GM08714 (cell line): ENCODE measurements around the gene SWAP70.
"Not testable (repeated sequence)": the region's sequence is repeated elsewhere in the genome, so short reads cannot be mapped to it uniquely, and the experiment has no call there.

ENCODE experiments used
- H3K4me3 ChIP-seq: fragments of 200-500 bp; sonication (Bioruptor generic); 2 replicates; pipeline ENCODE4 v1.5.1; 2014; ENCODE audit warnings: mild to moderate bottlenecking, low read length, inconsistent platforms
- ZNF274 ChIP-seq: IDR thresholded peaks from 2 replicates; pipeline ENCODE4 v1.6.1; 2012; ENCODE audit warnings: mild to moderate bottlenecking, low read depth, low read length

The SWAP70 gene

DNA sequence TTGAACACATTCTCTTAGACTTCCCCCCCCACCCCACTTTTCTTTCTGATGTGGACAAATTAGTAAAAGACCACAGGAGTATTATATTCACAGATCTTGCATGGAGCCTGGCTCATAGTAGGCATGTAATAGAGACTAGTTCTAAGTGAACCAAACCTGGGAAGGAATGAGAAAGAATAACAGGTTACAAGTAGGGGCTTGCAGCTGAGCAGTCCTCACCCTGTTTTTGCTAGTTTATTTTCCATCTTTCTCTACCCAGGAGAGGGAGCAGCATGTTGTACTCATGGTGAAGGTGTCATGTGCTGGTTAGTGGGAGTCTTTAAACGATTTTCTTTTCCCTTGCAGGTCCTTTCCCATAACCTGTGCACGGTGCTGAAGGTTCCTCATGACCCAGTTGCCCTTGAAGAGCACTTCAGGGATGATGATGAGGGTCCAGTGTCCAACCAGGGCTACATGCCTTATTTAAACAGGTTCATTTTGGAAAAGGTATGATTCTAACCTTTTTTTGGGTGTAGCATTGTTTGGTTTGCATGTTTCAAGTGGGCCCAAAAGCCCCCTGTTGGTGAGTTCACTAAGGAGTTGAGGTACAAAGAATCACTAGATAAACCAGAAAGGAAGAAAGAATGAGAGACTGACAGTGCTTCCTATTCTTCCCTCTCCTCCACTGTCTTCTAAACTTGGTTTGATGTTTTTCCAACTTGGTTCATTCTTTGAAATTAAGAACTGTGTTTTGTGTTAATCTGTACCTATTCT is 30.1 kb downstream of the SWAP70 start:
- TF ChIP-seq ZNF274 = no peak
- H3K4me3 ChIP-seq = no peak overlapping the region

GRCh38 chr11:9695228-9695627 is 31.4 kb downstream of the SWAP70 start:
- H3K4me3 ChIP-seq = not testable (repeated sequence)

GRCh38 chr11:9697766-9698165 is 33.9 kb downstream of the SWAP70 start:
- no peak for TF ChIP-seq ZNF274
- no peak overlapping the region for H3K4me3 ChIP-seq

DNA sequence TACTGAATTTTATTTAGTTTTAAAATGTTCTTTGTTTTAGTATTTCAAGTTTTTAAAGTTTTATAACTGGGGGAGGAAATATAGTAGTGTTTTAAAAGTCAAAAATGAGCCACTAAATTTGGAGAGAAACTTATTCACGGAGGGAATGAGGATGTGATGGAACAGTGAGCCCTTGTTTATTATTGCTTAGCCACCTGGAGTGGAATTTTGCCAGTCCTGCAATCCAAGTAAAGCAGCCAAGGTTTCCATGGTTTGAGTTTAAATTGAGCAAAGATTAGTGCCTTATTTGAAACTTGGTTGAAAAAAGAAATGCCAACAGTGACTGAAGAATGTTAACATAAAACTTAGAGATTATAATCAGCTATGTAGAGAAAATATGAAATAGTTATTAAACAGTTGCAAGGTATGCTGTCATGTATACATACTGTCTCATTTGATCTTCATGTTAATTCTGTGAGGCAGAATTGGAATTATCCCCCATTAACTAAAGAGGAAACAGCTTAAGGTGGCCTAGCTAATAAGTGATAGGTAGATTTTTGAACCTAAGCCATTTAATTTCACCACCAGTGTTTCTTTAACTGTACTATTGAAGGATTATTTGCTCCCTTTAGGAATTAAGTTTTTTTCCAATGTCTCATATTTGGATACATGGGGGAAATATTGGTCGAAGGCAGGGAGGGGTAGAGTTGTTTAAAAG is 36.4 kb downstream of the SWAP70 start:
- no peak overlapping the region for H3K4me3 ChIP-seq
- TF ChIP-seq ZNF274 = no peak

GRCh38 chr11:9701799-9702198 is 37.9 kb downstream of the SWAP70 start:
- TF ChIP-seq ZNF274 = no peak
- no peak overlapping the region for H3K4me3 ChIP-seq

DNA sequence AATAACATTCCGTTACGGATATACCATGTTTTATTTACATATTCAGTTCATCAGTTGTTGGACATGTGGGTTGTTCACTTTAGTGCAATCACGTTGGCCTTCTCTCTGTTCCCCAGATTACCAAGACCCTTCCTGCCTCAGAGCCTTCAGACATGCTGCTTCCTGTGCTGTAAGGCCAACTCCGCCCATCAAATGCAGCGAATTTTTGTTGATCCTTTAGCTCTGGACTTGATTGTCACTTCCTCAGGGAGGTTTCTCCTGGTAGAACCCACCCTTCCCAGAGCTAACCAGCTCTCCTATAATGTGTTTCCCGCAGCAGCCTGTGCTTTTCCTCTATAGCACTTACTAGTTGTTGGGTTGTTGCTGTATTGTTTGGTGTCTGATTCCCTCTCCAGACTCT is 39.4 kb downstream of the SWAP70 start:
- TF ChIP-seq ZNF274 = no peak
- H3K4me3 ChIP-seq = no peak overlapping the region

- no peak for TF ChIP-seq ZNF274
- H3K4me3 ChIP-seq = no peak overlapping the region
Observed at GRCh38 chr11:9704037-9704436, 40.2 kb downstream of the SWAP70 start.

GRCh38 chr11:9704620-9705019 is 40.7 kb downstream of the SWAP70 start:
- TF ChIP-seq ZNF274 = no peak
- no peak overlapping the region for H3K4me3 ChIP-seq

DNA sequence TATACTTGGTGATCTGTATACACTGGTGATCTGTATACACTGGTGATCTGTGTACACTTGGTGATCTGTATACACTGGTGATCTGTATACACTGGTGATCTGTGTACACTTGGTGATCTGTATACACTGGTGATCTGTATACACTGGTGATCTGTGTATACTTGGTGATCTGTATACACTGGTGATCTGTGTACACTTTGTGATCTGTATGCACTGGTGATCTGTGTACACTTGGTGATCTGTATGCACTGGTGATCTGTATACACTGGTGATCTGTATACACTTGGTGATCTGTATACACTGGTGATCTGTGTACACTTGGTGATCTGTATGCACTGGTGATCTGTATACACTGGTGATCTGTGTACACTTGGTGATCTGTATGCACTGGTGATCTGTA is 41.5 kb downstream of the SWAP70 start:
- not testable (repeated sequence) for H3K4me3 ChIP-seq

GRCh38 chr11:9708544-9708943 is 44.7 kb downstream of the SWAP70 start:
- no peak for TF ChIP-seq ZNF274

GRCh38 chr11:9710223-9710622 is 46.3 kb downstream of the SWAP70 start:
- no peak for TF ChIP-seq ZNF274
- no peak overlapping the region for H3K4me3 ChIP-seq

More at GRCh38 chr11:9708544-9708943, 44.7 kb downstream of the SWAP70 start:
- H3K4me3 ChIP-seq = no peak overlapping the region

GRCh38 chr11:9710852-9711251 is 47.0 kb downstream of the SWAP70 start:
- no peak for TF ChIP-seq ZNF274
- H3K4me3 ChIP-seq = no peak overlapping the region

GRCh38 chr11:9711454-9712307 is 47.8 kb downstream of the SWAP70 start:
- no peak for TF ChIP-seq ZNF274
- H3K4me3 ChIP-seq = no peak overlapping the region

GRCh38 chr11:9714272-9714940 is 50.5 kb downstream of the SWAP70 start:
- no peak overlapping the region for H3K4me3 ChIP-seq
- TF ChIP-seq ZNF274 = no peak
